HG03558 (cell line): Measurements from ENCODE around the gene PRMT1.

Experiments used
- ATAC-seq: cut with Tn5 transposase; IDR thresholded peaks from one replicate; pipeline ENCODE4 v1.9.1; 2021; ENCODE audit warnings: moderate number of reproducible peaks; ENCODE audit not compliant: unreplicated experiment; ENCODE audit errors: extremely low read depth

Gene PRMT1

GRCh38 chr19:49651029-49651819 lies 25.8 kb upstream of the PRMT1 start:
- ATAC-seq, result no peak

- no peak for ATAC-seq
Observed at GRCh38 chr19:49651820-49652550, 25.1 kb upstream of the PRMT1 start.

- no peak for ATAC-seq
Observed at GRCh38 chr19:49652551-49653465, 24.3 kb upstream of the PRMT1 start.

- ATAC-seq, result no peak
Observed at GRCh38 chr19:49653466-49653806, 23.6 kb upstream of the PRMT1 start.

- ATAC-seq, result no peak
Observed at GRCh38 chr19:49654581-49654980, 22.5 kb upstream of the PRMT1 start.

GRCh38 chr19:49655570-49656455 lies 21.3 kb upstream of the PRMT1 start:
- no peak for ATAC-seq

- no peak for ATAC-seq
Observed at GRCh38 chr19:49656456-49657109, 20.5 kb upstream of the PRMT1 start.

GRCh38 chr19:49657493-49658138 lies 19.5 kb upstream of the PRMT1 start:
- ATAC-seq, result no peak

GRCh38 chr19:49658139-49658517 lies 18.9 kb upstream of the PRMT1 start:
- ATAC-seq, result no peak

- no peak for ATAC-seq
Observed at GRCh38 chr19:49658566-49659442, 18.3 kb upstream of the PRMT1 start.

- ATAC-seq, result no peak
Observed at GRCh38 chr19:49660338-49660961, 16.6 kb upstream of the PRMT1 start.

- ATAC-seq, result no peak
Observed at GRCh38 chr19:49662011-49662410, 15.1 kb upstream of the PRMT1 start.

GRCh38 chr19:49663224-49663623 lies 13.8 kb upstream of the PRMT1 start:
- ATAC-seq, result no peak

- no peak for ATAC-seq
Observed at GRCh38 chr19:49664171-49665035, 12.7 kb upstream of the PRMT1 start.

GRCh38 chr19:49665036-49665350 lies 12.1 kb upstream of the PRMT1 start:
- ATAC-seq, result no peak

GRCh38 chr19:49665351-49666119 lies 11.5 kb upstream of the PRMT1 start, which contains the start of the genes BCL2L12 and IRF3:
Gene BCL2L12, plus strand, starts transcription at chr19:49665933. Its CDS starts 760 bp downstream, at chr19:49666693.
Gene IRF3, minus strand, starts transcription at chr19:49665857. Its CDS starts 1,019 bp downstream, at chr19:49664838.
- peak; percentile 58 for ATAC-seq
